GM19351 (cell line): ENCODE measurements around the gene CUL9.
A peak's percentile ranks its signal among the peaks of the same experiment; 100 is the strongest.

Source experiments
- ATAC-seq: cut with Tn5 transposase; IDR thresholded peaks from one replicate; pipeline ENCODE4 v1.9.1; 2021; ENCODE audit warnings: mild to moderate bottlenecking, moderate library complexity; ENCODE audit not compliant: unreplicated experiment

The CUL9 gene

DNA sequence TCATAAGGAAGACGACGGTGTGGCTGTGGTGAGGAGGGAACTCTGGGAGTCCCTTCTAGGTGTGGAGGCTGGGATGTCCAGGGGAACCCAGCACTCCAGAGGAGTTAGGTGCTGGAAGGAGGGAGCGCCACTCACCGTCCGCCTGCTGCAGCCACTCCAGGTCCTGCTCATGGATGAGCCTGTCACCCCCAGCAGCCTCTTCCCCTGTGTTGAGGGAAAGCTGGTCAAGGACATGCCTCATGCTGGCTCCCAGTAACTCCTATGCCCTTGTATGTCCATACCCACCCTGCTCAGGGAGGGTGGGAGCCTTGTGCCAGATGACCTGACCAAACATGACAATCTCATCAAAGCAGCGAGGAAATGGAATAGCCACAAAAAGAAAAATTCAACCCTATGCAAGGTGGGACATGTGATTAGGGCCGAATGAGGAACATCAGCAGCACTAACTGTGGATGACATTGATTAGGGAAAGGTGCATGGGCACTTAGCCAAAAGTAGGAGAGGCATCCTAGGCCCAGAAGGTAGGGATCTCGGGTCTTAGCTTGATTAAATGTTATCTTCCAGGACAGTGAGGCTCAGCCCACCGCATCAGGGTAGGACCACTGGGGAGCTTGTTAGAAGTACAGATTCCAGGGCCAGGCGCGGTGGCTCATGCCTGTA, 44.3 kb downstream of the CUL9 start:
- ATAC-seq = no peak

DNA sequence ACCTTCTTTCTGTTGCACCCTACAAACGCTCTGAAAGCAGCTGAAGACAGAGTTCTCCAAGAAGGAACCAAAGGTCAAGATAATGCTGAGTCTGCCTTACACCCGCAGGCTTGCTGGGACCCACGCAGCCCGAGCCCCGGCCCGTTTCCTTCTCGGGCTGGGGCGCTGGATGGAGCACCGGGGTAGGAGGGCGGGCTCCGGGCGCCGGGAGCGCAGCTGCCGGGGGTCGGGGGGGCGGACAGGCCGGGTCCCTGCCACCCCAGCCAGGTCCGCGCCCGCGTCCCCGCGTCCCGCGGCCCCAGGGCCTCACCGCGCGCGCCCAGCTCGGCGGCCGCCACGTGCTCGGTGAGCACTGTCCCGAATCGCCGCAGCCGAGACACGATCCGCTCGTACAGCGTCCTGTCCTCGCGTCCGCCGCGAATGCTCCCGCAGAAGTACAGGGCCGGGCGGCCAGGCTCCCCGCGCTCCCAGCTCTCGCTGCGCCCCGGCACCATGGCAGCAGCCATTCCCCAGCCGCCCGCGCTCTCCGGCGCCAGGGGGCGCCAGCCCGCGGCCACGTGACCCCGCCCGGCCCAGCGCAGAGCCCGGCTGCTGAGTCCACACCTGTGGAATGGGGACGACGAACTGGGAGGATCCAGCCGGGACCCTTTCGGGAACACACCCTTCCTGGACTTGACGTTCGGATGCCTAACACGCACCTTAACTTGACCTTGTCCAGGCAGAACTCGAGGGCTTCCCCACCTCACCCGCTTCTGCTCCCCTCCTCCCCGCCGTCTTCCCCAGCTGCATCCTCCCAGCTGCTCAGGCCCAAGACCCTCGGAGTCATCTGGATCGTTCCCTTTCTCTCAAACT, 47.2 kb downstream of the CUL9 start, which contains the start of gene DNPH1:
DNPH1 (minus strand) TSS at position 531 of the 852 bp plus-strand sequence; CDS start at position 506, 25 bp downstream.
- ATAC-seq = peak; percentile 77

DNA sequence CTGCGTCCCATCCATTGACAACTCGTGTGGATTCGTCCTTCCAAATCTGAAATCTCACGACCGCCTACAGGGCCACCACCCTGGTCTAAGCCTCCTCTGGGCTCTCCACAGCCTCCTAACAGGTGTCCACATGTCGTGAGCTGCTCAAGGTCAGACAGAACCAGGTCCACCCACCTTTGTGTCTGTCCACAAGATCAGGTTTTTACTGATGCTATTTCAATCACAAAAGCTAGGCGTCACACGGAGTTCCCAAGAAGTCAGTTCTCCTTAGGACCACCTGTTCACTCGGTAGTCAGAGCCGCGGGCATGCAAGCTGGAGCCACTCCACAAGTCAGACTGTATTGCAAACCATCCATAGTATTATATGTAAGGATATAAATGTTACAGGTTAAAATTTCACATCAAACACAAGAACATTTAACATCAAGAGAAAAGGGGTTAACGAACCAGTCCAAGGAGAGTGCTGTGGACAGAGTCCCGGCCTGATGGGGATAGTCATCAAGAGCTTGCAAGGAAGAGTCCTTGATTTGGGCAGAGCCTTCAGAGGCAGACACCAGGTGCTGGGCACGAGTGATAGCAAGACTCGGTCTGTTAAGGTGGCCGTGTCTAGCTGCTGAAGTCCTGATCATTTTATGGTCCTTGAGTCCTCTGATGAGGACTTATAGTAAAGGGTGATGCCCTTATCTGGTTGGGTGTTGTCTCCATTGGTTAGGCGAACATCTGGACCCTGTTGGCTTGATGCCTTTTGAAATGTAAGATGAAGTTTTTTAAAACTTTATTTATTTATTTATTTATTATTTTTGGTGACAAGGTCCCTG, 48.0 kb downstream of the CUL9 start:
- ATAC-seq = no peak

DNA sequence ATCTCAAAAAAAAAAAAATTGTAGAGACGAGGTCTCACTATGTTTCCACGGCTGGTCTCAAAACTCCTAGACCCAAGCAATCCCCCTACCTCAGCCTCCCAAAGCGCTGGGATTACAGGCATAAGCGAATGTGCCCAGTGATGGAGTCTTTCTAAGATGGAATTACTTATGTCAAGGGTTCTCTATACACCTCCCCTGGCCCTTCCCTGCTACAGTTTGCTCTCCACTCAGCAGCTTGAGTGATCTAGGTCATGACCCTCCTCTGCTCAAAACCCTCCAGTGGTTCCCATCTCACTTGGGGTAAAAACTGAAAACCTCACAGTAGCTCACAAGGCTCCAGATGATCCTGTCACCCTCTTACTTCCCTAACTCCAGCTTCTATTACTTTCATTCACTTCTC, 49.1 kb downstream of the CUL9 start:
- no peak for ATAC-seq

DNA sequence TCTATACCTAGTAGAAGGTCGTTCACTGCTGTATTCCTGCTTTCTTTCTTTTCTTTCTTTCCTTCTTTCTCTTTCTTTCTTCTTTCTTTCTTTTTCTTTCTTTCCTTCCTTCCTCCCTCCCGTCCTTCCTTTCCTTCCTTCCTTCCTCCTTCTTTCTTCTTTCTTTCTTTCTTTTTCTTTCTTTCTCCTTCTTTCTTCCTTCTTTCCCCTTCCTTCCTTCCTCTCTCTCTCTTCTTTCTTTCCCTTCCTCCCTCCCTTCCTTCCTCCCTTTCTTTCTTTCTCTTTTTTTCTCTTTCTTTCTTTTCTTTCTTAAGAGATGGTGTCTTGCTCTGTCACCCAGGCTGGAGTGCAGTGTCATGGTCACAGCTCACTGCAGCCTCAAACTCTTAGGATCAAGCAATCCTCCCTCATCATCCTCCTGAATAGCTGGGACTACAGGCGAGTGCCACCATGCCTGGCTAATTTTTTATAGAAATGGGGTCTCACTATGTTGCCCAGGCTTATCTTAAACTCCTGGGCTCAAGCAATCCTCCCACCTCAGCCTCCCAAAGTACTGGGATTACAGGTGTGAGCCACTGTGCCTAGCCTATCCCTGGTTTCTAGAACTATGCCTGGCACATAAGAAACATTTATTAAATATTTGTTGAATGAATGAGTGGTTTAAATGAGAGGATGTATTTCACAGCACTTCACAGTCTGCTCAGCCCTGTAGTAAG, 49.9 kb downstream of the CUL9 start:
- no peak for ATAC-seq

DNA sequence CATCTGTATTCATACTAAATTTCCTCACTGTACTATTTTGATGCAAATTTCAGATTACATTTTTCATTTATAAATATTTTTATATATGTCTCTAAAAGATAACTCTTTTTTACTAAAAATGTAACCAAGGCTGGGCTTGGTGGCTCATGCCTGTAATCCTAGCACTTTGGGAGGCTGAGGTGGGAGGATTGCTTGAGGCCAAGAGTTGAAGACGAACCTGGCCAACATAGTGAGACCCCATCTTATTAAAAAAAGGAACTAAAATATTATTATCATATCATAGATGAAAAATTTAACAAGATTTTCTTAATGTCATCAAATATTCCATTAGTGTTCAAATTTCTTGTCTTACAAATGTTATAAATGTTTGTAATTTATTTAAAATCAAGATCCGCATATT, 53.8 kb downstream of the CUL9 start:
- ATAC-seq = no peak

DNA sequence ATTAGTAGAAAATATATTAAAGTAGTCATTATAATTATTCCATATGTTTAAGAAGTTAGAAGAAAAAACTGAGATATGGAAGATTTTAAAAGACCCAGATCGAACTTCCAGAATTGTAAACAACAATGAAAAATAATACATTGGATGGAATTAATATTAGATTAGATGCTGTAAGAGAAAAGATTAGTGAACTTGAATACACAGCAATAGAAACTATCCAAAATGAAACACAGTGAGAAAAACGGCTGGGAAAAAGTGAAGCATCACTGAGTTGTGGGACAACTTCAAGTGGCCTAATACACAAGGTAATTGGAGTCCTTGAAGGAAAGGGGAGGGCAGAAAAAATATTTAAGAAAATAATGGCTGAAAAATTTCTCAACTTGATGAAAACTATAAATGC, 57.1 kb downstream of the CUL9 start:
- no peak for ATAC-seq

DNA sequence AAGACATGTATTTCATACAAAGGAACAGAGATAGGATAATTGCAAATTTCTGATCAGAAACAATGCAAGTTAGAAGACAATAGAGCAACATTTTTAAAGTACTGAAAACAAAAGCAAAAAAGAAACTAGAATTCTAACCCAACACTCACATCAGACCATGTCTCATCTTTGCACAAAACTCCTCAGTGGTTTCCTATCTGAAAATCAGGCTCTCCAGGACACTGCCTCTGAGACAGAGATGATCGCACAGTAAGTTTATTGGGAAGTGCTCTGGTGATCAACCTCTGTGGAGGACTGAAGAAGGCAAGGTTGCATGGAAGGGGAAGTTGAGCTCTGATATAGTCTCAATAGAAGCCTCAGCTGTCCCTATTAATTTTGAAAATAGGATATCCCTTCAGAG, 59.0 kb downstream of the CUL9 start:
- no peak for ATAC-seq

DNA sequence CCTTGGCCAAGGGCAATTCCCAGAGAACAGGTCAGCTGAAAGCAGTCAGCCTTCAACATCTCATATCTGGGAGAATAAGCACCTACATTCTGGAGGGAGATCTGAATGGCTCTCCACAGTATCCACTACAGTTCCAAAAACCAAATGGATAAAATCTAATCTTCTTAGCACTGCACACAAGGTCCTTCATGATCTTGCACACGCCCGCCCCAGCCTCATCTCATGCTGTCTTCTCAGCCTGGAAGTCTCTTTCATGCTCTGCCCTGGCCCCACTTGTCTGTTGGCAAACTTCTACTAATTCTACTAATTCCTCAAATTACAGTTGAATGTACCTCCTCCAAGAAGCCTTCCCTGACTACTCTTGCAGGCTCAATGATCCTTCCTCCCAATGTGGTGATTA, 59.5 kb downstream of the CUL9 start:
- ATAC-seq = no peak

DNA sequence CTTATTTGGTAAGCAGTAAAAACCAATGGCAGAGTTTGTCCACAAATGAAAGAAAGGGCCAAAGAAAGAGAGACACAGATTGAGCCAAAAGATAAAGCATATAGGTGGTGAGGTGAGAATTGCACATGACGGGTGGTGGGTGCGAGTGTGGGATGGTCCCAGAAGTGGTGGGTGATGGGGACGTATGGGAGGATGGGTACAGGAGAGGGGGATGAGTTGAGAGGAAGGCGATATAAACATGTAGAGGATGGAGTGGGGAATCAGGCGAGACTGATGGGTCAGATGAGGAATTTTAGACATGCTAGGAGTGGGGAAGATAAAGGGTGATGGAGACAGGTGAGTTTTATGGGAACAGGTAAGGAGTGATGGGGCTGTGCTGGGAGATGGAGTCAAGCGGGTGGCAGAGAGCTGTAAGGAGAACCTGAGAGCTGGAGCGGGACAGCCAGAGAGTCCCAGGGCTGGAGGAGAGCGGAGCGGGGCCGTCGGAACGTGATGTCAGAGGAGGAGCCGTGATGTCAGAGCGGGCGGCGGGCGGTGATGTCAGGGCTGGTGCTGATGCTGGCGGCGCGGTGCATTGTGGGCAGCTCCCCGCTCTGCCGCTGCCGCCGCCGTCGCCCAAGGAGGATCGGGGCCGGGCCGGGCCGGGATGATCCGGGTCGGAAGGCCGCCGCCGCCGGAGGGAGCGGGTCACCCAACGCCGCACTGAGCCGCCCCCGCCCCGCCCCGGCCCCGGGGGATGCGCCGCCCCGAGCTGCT, 61.1 kb downstream of the CUL9 start, which contains the start of gene TTBK1:
TTBK1 (plus strand) TSS at position 574 of the 756 bp plus-strand sequence. CDS start 3,180 bp downstream, outside the sequence.
- ATAC-seq = no peak

DNA sequence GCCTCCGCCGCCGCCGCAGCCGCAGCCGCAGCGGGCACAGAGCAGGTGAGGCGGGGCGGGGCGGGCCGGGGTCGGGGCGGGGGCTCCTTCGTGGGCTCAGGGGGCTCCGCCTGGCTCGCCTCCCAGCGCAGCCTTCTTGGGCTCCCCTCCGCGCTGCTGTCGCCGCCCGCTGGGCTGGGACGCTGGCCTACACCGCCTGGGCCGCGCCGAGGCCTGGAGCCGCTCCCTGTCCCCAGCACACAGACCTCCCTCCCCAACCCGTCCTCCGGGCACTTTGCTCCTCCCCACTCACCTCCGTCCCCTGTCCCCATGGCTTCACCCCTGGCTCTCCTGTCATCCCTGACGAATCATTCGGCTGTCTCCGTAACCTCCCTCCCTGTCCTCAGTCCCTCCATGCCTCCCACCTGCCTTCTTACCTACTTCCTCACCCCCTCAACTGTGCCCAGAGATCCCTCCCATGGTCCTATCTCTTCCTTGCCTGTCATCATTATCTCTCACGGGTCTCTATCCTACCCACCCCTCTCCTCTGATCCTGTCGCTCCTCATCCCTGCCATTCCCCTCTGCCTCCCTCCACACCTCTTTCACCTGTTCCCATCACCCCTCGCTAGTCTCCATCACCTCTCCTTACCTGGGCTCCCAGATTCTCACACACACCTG, 61.8 kb downstream of the CUL9 start:
- no peak for ATAC-seq

DNA sequence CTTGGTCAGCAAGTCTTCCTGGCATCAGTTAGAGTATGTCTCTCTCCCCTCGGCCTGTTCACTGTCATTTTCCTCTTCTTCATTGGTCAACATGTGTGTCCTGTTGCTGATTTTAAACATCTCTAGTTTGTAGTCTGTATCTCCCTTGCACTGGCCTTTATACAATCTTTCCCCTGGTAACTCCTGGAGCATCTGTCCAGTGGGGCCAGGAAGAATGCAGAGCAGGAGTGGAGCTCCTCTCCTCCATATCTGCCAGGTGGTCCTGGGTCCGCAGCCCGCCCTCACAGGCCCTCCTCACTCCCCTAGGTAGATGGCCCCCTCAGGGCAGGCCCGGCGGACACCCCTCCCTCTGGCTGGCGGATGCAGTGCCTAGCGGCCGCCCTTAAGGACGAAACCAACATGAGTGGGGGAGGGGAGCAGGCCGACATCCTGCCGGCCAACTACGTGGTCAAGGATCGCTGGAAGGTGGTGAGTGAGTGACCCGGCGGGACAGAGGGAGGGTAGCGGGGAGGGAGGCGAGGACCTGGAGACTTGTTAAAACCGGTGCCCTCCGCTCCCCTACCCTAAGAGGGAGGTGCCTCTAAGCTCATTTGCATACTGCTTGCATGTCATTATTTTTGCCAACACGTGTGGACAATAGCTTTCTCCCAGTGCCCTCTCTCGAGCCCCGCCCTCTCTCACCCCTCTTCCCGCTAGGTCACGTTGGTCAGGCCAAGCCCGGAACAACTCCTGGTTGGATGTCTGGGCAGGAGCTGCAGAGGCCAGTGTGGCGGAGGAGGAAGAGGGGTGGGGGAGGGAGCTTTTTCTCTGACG, 64.5 kb downstream of the CUL9 start:
- ATAC-seq = peak; percentile 19

DNA sequence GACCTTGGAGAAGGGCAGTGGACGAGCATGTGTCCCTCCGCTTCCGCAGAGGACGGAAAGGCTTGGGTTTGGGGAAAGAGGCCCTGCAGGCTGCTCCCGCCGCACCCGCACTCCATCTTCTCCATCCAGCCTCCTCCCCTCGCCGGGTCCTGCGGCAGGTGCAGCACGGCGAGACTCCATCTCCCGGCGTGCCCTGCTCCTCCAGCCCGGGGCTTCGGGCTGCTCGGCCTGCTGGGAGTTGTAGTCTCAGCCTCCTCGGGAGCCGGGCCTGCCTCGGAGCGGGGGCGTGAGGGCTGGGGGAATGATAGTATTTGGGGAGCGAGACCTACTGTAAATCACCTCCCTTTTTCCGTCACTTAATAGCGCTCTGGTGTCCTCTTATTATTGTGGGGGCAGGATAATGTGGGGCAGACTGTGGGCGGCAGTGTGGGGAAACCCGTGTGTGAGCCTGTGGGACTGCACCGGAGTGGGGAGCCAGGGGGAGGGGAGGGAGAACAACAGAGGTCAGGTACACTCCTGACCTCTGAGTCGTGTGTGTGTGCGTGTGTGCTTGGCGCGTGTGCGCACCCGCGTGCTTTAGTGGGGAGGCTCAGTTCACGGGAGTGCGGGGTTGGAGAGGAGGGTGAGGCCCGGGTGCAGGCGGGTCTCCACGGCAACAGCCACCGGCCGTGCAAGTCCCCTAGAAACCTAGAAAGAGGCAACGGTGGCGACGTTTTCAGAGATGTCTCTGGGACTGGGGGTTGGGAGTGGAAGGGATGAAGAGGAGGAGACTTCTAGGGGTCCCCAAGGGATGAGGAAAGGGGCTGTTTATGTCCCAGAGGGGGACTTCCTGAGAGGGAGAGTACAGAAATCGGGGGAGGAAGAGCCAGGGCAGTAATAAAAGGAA, 65.4 kb downstream of the CUL9 start:
- peak; percentile 88 for ATAC-seq

DNA sequence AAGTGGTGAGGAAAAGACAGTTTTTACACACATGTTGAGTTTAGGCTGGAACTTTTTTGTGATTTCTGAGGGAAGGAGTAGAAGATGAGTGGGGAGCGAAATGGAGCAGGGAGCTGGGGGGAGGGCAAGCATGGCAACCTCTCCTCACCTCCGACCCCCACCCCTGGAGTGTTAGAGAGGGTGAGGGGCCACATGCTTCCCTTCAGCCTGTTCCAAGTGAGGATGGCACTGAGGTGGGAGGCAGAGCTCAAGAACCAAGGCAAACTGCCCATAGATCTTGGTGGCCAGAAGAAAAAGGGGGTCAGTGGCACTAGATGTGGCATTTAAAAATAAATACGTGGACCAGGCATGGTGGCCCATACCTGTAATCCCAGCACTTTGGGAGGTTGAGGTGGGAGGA, 66.1 kb downstream of the CUL9 start:
- no peak for ATAC-seq

DNA sequence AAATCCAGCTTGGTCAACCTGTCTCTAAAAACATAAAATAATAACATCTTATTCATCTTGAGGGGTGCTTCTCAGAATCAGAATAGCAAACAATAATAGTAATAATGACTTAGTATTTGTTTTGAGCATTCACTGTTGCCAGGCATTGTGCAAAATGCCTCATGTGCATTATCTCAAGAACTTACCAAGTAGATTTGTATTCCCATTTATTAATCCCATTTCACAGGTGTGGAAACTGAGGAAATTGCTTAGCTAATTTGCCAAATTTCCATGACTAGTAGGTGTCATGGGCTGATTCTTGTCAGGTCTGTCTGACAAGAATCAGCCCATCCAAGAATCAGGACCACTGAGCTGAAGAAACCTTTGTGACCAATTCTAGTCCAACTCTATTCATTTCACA, 66.8 kb downstream of the CUL9 start:
- ATAC-seq = no peak

DNA sequence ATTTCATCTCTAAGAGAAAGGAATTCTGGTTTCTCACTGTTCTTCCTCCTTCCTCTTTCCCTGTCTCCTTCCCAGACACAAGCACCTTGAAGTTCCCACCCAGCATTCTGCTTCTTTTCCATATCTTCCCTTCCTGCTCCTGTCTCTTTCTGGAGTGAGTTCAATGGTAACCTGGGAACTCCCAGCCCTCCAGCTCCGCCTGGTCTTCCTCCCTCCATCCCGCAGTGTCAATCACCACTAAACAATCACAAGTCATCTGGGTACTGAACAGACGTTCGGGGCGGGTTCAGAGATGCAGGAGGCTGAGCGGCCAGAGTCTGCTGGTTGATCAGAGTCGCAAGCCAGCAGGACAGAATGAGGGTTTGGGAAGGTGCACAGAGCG, 69.0 kb downstream of the CUL9 start:
- no peak for ATAC-seq

DNA sequence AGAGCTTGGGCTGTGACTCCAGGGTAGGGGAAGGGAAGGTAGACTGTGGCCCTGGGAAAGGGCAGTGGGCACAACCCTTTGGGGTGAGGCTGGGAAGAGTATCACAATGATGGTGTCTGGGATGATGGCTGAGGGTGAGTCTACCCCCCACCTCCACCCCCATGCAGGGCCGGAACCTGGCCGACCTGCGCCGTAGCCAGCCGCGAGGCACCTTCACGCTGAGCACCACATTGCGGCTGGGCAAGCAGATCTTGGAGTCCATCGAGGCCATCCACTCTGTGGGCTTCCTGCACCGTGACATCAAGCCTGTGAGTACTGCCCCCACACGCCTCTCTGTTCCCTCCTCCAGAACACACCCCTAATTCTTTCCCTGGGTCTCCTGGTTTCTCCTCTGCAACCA, 71.4 kb downstream of the CUL9 start:
- ATAC-seq = no peak
